Prostate gland (tissue), 2 donors: ENCODE results near the gene PLEK.

ENCODE experiments used
- POLR2A ChIP-seq: fragments of 450-650 bp; IDR thresholded peaks from one replicate; pipeline ENCODE4 v1.6.1; 2016; ENCODE audit warnings: antibody characterized with exemption, mild to moderate bottlenecking
- POLR2AphosphoS5 ChIP-seq: sonication (generic); formaldehyde crosslinking; IDR thresholded peaks from one replicate; pipeline ENCODE4 v1.6.1; 2017; ENCODE audit warnings: antibody characterized with exemption
- TF ChIP-seq, protein P1 (sequence below), 4 experiments: fragments of 200-600 bp in 2 of 4; fragments of 450-650 bp in 2 of 4; sonication (generic) in 2 of 4; IDR thresholded peaks; 1 replicate in 3 of 4; 2 replicates in 1 of 4; pipeline ENCODE4 v1.5.1; 2016 to 2019; ENCODE audit warnings: antibody characterized with exemption in 4 of 4, mild to moderate bottlenecking in 2 of 4, moderate library complexity in 2 of 4

DNA sequence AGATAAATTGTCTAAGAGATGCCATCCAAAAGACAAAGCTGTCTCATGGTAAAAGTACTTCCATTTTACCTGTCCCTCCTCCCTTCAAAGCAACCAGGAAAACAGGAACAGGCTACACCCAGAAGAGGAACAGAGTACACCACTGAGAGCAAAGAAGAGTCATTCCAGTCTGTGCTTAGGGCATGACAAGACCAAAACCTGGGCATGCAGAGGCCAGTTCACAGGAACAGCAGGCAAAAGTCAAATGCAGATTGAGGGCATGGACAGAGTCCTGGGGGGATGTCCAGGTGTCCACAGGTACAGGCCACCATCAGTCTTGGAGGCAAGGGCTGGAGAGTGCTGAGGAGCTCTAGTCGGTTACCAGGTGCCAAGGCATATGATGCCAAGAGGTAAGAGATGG lies 23.7 kb downstream of the PLEK start:
- no peak for TF ChIP-seq POLR2AphosphoS5
- TF ChIP-seq, protein P1, sequence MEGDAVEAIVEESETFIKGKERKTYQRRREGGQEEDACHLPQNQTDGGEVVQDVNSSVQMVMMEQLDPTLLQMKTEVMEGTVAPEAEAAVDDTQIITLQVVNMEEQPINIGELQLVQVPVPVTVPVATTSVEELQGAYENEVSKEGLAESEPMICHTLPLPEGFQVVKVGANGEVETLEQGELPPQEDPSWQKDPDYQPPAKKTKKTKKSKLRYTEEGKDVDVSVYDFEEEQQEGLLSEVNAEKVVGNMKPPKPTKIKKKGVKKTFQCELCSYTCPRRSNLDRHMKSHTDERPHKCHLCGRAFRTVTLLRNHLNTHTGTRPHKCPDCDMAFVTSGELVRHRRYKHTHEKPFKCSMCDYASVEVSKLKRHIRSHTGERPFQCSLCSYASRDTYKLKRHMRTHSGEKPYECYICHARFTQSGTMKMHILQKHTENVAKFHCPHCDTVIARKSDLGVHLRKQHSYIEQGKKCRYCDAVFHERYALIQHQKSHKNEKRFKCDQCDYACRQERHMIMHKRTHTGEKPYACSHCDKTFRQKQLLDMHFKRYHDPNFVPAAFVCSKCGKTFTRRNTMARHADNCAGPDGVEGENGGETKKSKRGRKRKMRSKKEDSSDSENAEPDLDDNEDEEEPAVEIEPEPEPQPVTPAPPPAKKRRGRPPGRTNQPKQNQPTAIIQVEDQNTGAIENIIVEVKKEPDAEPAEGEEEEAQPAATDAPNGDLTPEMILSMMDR (IDR thresholded peaks at IDR 0.05), result no peak
- no peak for TF ChIP-seq POLR2A
